HG02852 (cell line): ENCODE measurements around the gene PAM.

Source experiments
- ATAC-seq: cut with Tn5 transposase; IDR thresholded peaks from one replicate; pipeline ENCODE4 v1.9.1; 2021; ENCODE audit warnings: mild to moderate bottlenecking, moderate library complexity; ENCODE audit not compliant: unreplicated experiment

PAM gene

GRCh38 chr5:102754767-102755431 is at the start of gene PAM:
Gene PAM, plus strand, starts transcription at chr5:102755305. Its CDS starts 110,891 bp downstream, at chr5:102866196.
- ATAC-seq: peak; percentile 82

DNA sequence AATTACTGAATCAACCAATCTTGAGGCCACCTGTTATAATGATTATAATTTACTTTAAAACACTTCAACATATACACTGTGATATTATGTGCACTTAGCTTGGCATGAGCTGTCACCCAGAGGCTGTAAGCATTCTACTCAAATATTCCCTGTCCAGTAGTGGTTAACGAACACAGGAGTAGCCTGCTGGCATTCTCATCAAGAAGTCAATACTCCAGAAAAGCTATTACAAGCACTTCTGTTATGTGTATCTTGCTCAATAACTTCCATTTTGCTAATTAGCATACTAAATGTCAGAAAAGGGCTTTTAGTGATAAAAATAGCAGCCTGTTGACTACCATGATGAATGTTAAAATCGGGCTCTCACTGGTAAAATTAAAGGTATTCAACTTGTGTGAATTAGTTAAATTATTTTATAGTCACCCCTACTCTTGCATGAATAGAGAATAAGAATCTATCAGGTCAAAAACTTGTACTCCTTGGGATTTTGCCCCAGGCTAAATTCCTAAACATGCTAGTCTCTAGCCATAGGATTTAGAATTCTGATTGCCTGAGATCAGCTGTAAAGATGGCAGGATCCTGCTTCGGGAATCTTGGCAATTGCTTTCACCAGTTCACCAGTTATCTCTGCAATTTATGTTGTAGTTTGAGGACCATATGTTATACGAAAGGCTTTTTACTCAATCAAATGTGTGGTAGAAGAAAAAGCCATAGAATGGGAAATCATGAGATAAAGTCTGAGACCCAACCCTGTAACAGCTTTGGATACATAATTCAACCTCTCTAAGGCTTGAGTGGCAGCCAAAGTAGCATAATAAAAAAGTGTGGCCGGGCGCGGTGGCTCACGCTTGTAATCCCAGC is 43.4 kb upstream of the PAM start:
- ATAC-seq: no peak

DNA sequence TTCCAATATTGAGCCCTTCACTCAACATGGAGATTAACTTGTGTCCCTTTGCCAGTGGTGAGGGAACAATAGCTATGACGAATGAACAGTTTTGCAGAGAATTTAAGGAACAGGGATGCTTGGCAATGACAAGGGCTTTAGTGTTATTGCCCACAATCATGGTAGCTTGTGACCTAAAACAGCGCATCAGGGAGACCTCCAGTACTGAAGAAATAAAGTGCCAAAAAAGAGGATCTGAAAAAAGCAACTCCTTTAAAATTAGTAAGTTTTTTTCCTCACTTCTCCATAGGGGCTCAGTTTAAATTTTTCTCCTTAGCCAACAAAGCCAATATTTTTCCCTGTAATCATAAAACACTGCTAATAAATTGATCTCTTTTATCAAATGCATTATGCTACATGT is 41.8 kb upstream of the PAM start:
- ATAC-seq: no peak

GRCh38 chr5:102713682-102714231 is 41.3 kb upstream of the PAM start:
- ATAC-seq: no peak

- ATAC-seq: no peak
These were observed 39.9 kb upstream of the PAM start for GRCh38 chr5:102715082-102715807.

- ATAC-seq: no peak
These were observed 39.1 kb upstream of the PAM start for GRCh38 chr5:102716017-102716416.

GRCh38 chr5:102718819-102719218 is 36.3 kb upstream of the PAM start:
- no peak for ATAC-seq

DNA sequence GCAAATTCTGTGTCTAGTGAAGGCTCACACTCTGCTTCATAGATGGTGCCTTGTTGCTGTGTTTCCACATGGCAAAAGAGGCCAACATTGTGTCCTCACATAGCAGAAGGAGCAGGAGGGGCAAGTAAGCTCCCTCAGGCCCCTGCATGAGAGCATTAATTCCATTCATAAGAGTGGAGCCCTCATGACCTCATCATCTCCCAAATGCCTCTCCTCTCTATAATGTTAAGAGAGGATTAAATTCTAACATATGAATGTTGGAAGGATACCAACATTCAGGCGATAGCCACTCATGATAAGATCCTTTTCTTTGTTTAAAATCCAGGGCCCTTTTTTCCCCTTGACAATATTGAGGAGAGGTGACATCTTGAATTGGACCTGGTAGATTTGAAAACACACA is 35.2 kb upstream of the PAM start:
- no peak for ATAC-seq

GRCh38 chr5:102720969-102721368 is 34.1 kb upstream of the PAM start:
- ATAC-seq: no peak

DNA sequence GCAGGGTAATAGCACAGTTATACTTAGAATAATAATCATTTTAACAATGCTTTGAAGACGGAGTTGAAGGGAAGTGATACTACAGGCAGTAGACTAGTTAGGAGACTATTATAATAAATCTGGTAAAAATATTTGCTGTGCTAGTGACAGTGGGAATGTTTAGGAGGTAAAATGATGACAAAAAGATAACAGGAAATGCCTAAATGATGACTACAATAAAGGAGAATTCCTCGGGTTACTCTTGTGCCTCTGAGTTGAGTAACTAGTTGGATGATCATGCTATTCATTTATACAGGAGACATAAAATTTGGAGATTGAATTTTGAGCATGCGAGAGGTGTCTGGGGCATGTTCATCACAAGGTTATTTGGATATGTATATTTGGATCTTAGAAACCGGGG is 32.2 kb upstream of the PAM start:
- ATAC-seq: no peak

DNA sequence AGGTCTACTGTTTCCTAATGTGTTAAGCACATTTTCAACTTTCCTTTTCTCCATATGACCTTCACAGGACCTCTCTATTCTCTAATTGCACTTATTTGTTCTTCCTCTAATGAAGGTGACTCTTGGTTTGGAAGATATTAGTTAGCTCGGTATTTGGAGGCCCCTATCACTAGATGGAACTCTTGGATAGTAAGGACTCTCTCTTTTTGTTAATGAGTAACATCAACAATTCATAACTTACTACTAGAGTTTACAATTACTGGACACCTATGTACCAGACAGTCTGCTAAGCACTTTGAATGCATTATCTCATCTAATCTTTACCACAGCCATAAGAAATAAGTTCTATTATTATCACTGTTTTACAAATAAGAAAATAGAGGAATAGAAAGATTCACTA is 23.4 kb upstream of the PAM start:
- ATAC-seq: no peak

- ATAC-seq: no peak
These were observed 21.6 kb upstream of the PAM start for GRCh38 chr5:102733534-102733933.

GRCh38 chr5:102737161-102737560 is 17.9 kb upstream of the PAM start:
- no peak for ATAC-seq

DNA sequence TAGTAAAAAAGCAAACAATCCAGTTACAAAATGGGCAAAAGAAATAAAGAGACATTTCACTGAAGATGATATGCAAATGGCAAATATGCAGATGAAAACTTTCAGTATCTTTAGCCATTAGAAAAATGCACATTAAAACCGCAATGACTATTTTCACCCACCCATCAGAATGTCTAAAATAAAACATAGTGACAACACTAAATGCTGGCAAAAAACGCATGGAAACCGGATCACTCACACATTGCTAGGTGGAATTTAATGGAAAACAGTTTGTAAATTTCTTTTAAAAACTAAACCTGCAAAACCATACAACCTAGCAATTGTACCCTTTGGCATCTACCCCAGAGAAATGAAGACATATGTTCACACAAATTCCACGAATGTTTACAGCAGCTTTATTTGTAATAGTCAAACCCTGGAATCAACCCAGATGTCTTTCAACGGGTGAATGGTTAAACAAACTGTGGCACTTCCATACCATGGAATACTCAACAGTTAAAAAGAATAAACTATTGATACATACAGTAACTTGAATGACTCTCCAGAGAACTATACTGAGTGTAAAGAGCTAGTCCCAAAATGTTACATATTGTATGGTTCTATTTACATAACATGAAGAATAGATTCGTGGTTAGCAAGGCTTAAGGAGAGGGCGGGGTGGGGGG is 17.2 kb upstream of the PAM start:
- ATAC-seq: no peak

DNA sequence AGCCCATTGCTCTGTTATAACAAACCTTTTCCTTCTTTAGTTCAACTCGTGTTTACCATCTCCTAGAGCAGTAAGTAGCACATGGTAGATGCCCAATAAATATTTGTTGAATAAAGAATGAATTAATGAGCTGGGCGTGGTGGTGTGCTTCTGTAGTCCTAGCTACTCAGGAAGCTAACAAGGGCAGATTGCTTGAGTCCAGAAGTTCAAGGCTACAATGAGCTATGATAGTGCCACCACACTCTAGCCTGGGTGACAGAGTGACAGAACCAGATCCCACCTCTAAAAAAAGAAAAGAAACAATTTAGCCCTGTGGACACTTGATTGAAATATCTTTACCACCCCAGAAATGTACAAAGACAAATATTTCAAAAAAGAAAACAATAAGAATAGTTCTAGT is 14.6 kb upstream of the PAM start:
- no peak for ATAC-seq

- ATAC-seq: no peak
These were observed 12.9 kb upstream of the PAM start for GRCh38 chr5:102742215-102742614.

GRCh38 chr5:102743900-102744299 is 11.2 kb upstream of the PAM start:
- no peak for ATAC-seq

DNA sequence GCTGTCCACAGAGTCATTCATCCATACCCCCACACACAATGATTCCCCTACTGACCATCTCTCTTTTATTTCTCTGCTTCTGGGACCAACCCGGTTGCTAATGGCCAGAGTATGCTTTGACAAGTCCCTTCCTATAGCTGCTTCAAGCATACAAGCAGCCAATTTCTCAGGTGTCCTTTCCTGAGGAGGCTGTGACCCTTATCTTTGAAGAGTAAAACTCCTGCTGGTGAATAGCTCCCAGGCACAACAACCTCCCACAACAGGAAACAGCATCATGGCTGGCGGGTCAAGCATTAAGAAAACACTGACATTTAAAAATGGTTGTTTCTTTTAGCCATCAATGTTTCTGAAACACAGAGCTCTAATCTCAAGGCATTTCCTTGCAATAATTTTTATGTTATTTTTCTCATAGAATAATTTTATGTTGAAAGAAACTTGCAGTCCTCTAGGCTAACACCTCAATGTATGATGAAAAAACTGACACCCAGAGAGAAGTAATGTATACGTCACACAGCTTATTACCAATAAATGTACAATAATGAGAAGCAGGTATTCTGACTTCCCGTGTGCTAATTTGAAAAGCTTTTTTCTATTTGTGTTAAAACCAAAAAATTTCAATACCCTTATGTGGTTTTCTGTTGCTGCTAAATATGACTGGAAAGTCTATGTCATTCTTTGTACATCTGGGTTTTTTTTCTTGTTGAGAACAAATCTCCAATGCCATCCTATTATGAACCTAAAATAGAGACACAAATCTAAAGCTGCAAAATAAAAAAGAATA is 7.5 kb upstream of the PAM start:
- ATAC-seq: peak; percentile 64

GRCh38 chr5:102749416-102750030 is 5.6 kb upstream of the PAM start:
- no peak for ATAC-seq
